Measurements from ENCODE around the gene COPS2. TPM values are rescaled to one million over a fixed set of nuclear protein-coding genes. Genes with fewer than 3 reads are reported as not detected.

COPS2 gene
- total and polyA plus RNA-seq, 10 of the 15 experiments (the other 5 are each of a cell fraction or from before 2014, with no cell fraction given), result 31.5 to 115 (median 76.3) TPM

DNA sequence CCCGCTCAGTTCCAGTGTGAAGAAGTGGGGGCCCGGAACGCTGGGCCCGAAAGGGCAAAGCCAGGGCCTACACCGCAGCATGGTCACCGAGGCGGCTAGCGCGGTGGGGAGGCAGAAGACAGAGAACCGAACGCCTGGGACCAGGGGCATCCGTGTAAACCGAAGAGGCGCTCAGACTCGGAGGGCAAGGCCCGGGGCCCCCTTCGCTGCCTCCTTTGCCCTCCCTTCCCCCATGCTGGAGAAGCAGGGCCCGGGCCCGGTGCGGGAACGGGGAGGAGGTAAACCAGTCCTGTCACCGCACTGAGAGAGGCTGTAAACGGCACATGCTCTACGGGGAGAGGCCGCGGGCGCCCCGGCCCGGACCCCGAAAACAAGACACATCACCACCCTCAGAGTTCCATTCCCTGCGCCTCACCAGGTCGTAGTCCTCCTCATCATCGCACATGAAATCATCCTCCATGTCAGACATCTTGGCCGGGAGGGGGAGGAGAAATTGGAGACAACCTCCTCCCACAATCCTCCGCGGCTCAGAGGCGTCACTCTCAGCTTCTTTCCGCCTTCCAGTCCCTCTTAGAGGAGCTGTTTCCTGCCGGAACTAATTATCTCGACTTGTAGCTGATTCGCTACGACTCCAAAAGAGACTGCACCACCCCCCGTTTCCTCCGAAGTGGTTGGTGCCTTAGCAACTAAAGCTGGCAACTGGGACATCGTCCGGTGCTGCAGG lies at the start of gene COPS2 (continued):
- TF ChIP-seq, protein P1, sequence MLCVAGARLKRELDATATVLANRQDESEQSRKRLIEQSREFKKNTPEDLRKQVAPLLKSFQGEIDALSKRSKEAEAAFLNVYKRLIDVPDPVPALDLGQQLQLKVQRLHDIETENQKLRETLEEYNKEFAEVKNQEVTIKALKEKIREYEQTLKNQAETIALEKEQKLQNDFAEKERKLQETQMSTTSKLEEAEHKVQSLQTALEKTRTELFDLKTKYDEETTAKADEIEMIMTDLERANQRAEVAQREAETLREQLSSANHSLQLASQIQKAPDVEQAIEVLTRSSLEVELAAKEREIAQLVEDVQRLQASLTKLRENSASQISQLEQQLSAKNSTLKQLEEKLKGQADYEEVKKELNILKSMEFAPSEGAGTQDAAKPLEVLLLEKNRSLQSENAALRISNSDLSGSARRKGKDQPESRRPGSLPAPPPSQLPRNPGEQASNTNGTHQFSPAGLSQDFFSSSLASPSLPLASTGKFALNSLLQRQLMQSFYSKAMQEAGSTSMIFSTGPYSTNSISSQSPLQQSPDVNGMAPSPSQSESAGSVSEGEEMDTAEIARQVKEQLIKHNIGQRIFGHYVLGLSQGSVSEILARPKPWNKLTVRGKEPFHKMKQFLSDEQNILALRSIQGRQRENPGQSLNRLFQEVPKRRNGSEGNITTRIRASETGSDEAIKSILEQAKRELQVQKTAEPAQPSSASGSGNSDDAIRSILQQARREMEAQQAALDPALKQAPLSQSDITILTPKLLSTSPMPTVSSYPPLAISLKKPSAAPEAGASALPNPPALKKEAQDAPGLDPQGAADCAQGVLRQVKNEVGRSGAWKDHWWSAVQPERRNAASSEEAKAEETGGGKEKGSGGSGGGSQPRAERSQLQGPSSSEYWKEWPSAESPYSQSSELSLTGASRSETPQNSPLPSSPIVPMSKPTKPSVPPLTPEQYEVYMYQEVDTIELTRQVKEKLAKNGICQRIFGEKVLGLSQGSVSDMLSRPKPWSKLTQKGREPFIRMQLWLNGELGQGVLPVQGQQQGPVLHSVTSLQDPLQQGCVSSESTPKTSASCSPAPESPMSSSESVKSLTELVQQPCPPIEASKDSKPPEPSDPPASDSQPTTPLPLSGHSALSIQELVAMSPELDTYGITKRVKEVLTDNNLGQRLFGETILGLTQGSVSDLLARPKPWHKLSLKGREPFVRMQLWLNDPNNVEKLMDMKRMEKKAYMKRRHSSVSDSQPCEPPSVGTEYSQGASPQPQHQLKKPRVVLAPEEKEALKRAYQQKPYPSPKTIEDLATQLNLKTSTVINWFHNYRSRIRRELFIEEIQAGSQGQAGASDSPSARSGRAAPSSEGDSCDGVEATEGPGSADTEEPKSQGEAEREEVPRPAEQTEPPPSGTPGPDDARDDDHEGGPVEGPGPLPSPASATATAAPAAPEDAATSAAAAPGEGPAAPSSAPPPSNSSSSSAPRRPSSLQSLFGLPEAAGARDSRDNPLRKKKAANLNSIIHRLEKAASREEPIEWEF (IDR thresholded peaks at IDR 0.05; ENCODE audit: insufficient replicate concordance, low read depth, low read length), result no peak
- TF ChIP-seq TCF3 (IDR thresholded peaks at IDR 0.05; ENCODE audit: borderline replicate concordance, insufficient read depth, low read depth, low read length) (no peak), RELA (IDR thresholded peaks at IDR 0.05; ENCODE audit: borderline replicate concordance, partially characterized antibody) (peak; percentile 95), SREBF2 (IDR thresholded peaks at IDR 0.05; ENCODE audit: low read length) (peak; percentile 48; the same call in 1 of the 2 replicates), SMAD5 (IDR thresholded peaks at IDR 0.05; ENCODE audit: low read depth) (peak; percentile 81; the same call in 1 of the 2 replicates), RBBP5 (conservative IDR thresholded peaks at IDR 0.05) (0 out of 2 replicates have a peak, but pooled peaks have one; percentile 60)
- TF ChIP-seq, protein P2, sequence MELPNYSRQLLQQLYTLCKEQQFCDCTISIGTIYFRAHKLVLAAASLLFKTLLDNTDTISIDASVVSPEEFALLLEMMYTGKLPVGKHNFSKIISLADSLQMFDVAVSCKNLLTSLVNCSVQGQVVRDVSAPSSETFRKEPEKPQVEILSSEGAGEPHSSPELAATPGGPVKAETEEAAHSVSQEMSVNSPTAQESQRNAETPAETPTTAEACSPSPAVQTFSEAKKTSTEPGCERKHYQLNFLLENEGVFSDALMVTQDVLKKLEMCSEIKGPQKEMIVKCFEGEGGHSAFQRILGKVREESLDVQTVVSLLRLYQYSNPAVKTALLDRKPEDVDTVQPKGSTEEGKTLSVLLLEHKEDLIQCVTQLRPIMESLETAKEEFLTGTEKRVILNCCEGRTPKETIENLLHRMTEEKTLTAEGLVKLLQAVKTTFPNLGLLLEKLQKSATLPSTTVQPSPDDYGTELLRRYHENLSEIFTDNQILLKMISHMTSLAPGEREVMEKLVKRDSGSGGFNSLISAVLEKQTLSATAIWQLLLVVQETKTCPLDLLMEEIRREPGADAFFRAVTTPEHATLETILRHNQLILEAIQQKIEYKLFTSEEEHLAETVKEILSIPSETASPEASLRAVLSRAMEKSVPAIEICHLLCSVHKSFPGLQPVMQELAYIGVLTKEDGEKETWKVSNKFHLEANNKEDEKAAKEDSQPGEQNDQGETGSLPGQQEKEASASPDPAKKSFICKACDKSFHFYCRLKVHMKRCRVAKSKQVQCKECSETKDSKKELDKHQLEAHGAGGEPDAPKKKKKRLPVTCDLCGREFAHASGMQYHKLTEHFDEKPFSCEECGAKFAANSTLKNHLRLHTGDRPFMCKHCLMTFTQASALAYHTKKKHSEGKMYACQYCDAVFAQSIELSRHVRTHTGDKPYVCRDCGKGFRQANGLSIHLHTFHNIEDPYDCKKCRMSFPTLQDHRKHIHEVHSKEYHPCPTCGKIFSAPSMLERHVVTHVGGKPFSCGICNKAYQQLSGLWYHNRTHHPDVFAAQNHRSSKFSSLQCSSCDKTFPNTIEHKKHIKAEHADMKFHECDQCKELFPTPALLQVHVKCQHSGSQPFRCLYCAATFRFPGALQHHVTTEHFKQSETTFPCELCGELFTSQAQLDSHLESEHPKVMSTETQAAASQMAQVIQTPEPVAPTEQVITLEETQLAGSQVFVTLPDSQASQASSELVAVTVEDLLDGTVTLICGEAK (IDR thresholded peaks at IDR 0.05; ENCODE audit: borderline replicate concordance), result peak; percentile 100
- TF ChIP-seq, protein P3, sequence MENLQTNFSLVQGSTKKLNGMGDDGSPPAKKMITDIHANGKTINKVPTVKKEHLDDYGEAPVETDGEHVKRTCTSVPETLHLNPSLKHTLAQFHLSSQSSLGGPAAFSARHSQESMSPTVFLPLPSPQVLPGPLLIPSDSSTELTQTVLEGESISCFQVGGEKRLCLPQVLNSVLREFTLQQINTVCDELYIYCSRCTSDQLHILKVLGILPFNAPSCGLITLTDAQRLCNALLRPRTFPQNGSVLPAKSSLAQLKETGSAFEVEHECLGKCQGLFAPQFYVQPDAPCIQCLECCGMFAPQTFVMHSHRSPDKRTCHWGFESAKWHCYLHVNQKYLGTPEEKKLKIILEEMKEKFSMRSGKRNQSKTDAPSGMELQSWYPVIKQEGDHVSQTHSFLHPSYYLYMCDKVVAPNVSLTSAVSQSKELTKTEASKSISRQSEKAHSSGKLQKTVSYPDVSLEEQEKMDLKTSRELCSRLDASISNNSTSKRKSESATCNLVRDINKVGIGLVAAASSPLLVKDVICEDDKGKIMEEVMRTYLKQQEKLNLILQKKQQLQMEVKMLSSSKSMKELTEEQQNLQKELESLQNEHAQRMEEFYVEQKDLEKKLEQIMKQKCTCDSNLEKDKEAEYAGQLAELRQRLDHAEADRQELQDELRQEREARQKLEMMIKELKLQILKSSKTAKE (IDR thresholded peaks at IDR 0.05; ENCODE audit: low read depth, poor library complexity, severe bottlenecking), result peak; percentile 50
- TF ChIP-seq, protein P4, sequence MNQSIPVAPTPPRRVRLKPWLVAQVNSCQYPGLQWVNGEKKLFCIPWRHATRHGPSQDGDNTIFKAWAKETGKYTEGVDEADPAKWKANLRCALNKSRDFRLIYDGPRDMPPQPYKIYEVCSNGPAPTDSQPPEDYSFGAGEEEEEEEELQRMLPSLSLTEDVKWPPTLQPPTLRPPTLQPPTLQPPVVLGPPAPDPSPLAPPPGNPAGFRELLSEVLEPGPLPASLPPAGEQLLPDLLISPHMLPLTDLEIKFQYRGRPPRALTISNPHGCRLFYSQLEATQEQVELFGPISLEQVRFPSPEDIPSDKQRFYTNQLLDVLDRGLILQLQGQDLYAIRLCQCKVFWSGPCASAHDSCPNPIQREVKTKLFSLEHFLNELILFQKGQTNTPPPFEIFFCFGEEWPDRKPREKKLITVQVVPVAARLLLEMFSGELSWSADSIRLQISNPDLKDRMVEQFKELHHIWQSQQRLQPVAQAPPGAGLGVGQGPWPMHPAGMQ (IDR thresholded peaks at IDR 0.05; ENCODE audit: borderline replicate concordance), result no peak
- TF ChIP-seq, protein P5, sequence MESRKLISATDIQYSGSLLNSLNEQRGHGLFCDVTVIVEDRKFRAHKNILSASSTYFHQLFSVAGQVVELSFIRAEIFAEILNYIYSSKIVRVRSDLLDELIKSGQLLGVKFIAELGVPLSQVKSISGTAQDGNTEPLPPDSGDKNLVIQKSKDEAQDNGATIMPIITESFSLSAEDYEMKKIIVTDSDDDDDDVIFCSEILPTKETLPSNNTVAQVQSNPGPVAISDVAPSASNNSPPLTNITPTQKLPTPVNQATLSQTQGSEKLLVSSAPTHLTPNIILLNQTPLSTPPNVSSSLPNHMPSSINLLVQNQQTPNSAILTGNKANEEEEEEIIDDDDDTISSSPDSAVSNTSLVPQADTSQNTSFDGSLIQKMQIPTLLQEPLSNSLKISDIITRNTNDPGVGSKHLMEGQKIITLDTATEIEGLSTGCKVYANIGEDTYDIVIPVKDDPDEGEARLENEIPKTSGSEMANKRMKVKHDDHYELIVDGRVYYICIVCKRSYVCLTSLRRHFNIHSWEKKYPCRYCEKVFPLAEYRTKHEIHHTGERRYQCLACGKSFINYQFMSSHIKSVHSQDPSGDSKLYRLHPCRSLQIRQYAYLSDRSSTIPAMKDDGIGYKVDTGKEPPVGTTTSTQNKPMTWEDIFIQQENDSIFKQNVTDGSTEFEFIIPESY (IDR thresholded peaks at IDR 0.05), result no peak
